Activated B cell treated with CpG ODN at 0.5 μM for 24 hours (primary cell): ENCODE results near the gene PRM1. TPM values are rescaled to one million over a fixed set of nuclear protein-coding genes. Genes with fewer than 3 reads are reported as not detected.

Experiments used
- ATAC-seq: fragments of 200-7000 bp; cut with Tn5 transposase; one replicate; pipeline ENCODE4 v1.10.0; 2021; ENCODE audit warnings: low read depth, mild to moderate bottlenecking, moderate library complexity
- CTCF ChIA-PET: fragments of 350-600 bp; sonication (Branson Sonifier 250); formaldehyde crosslinking; loops from one replicate; lab custom pipeline; 2021; ENCODE audit warnings: antibody characterized with exemption; lab: Charles Lee
- POLR2A ChIA-PET: fragments of 350-600 bp; sonication (Branson Sonifier 250); formaldehyde crosslinking; loops from one replicate; lab custom pipeline; 2021; ENCODE audit warnings: antibody characterized with exemption; lab: Charles Lee
- DNase-seq: peaks from one replicate; pipeline ENCODE4 v3.0.0; 2022
- H3K27ac Mint-ChIP-seq: one replicate; pipeline ENCODE4 v1.8.0; 2020; ENCODE audit warnings: mixed read lengths
- H3K27me3 Mint-ChIP-seq: one replicate; pipeline ENCODE4 v1.8.0; 2021; ENCODE audit warnings: mixed read lengths
- H3K36me3 Mint-ChIP-seq: one replicate; pipeline ENCODE4 v1.8.0; 2021; ENCODE audit warnings: low read depth, mixed read lengths
- H3K4me1 Mint-ChIP-seq: one replicate; pipeline ENCODE4 v1.8.0; 2021; ENCODE audit warnings: mixed read lengths
- H3K4me3 Mint-ChIP-seq: one replicate; pipeline ENCODE4 v1.8.0; 2020; ENCODE audit warnings: mild to moderate bottlenecking, mixed read lengths
- H3K9me3 Mint-ChIP-seq: one replicate; pipeline ENCODE4 v1.8.0; 2020; ENCODE audit warnings: mixed read lengths
- CTCF ChIP-seq: fragments of 200-600 bp; IDR thresholded peaks from one replicate; pipeline ENCODE4 v1.8.0; 2022; ENCODE audit warnings: antibody characterized with exemption, mild to moderate bottlenecking
- intact Hi-C: fragments of 100-400 bp; cut with micrococcal nuclease; formaldehyde crosslinking; loops from one replicate; pipeline ENCODE4 v1.15.1; 2024
- total RNA-seq: library from RNA; stranded (reverse); gene quantifications from 2 replicates; pipeline ENCODE4 v1.2.3, GENCODE V29; 2022

PRM1 gene
- total RNA-seq, 1 donor from 2014 or later = not detected

GRCh38 chr16:11245988-11246387, 35.1 kb downstream of the PRM1 start:
- ATAC-seq (no peak), DNase-seq (no peak)
- ChIA-PET POLR2A (interaction anchor here (0.5 to 2.0 kb wide), 6 partner anchors 9 to 112 kb away, joined by 3 to 10 read pairs (median 6); partner anchors contain the start of gene SOCS1), CTCF (interaction anchor here (1.0 to 1.2 kb wide), 2 partner anchors 9 to 108 kb away, joined by 3 read pairs; no protein-coding TSS in a partner anchor)
- H3K4me1 Mint-ChIP-seq = peaks cover 18% of the 10 kb centered on the region
- H3K36me3 Mint-ChIP-seq = peaks cover 8% of the 10 kb centered on the region
- no peak overlapping the region for H3K27ac Mint-ChIP-seq
- no peaks in the 10 kb centered on the region for H3K27me3 Mint-ChIP-seq
- intact Hi-C loops = no loop called here
- H3K4me3 Mint-ChIP-seq = no peak overlapping the region
- H3K9me3 Mint-ChIP-seq = no peaks in the 10 kb centered on the region
- TF ChIP-seq CTCF = no peak

- Mint-ChIP-seq H3K27me3 (no peaks in the 10 kb centered on the region), H3K27ac (no peak overlapping the region), H3K4me3 (no peak overlapping the region), H3K9me3 (no peaks in the 10 kb centered on the region), H3K4me1 (peaks cover 18% of the 10 kb centered on the region), H3K36me3 (peaks cover 3% of the 10 kb centered on the region)
- CTCF ChIA-PET = interaction anchor here (1.0 kb wide), 1 partner anchor 109 kb away, joined by 3 read pairs; no protein-coding TSS in a partner anchor
- no peak for ATAC-seq
- no peak for DNase-seq
- POLR2A ChIA-PET = interaction anchor here (0.6 to 2.0 kb wide), 5 partner anchors 9 to 111 kb away, joined by 3 to 10 read pairs (median 6); partner anchors contain the start of gene SOCS1
- TF ChIP-seq CTCF = no peak
- intact Hi-C loops = no loop called here
Observed at GRCh38 chr16:11245222-11245737, 35.9 kb downstream of the PRM1 start.

- ChIA-PET CTCF (interaction anchor here (1.1 kb wide), 1 partner anchor 10 kb away, joined by 4 read pairs; no protein-coding TSS in a partner anchor), POLR2A (interaction anchor here (0.6 to 2.1 kb wide), 3 partner anchors 9 to 273 kb away, joined by 4 to 6 read pairs (median 4); no protein-coding TSS in a partner anchor)
- no peak for TF ChIP-seq CTCF
- Mint-ChIP-seq H3K9me3 (no peaks in the 10 kb centered on the region), H3K27ac (no peak overlapping the region), H3K4me3 (no peak overlapping the region), H3K36me3 (no peaks in the 10 kb centered on the region), H3K27me3 (no peaks in the 10 kb centered on the region), H3K4me1 (peaks cover 4% of the 10 kb centered on the region)
- no peak for ATAC-seq
- intact Hi-C loops = no loop called here
- no peak for DNase-seq
Observed at GRCh38 chr16:11242658-11243057, 38.5 kb downstream of the PRM1 start.

- no peak overlapping the region for H3K4me3 Mint-ChIP-seq
- no peaks in the 10 kb centered on the region for H3K27me3 Mint-ChIP-seq
- TF ChIP-seq CTCF = no peak
- H3K36me3 Mint-ChIP-seq = no peaks in the 10 kb centered on the region
- H3K4me1 Mint-ChIP-seq = peaks cover 4% of the 10 kb centered on the region
- no peak overlapping the region for H3K27ac Mint-ChIP-seq
- DNase-seq (no peak), ATAC-seq (no peak)
- H3K9me3 Mint-ChIP-seq = no peaks in the 10 kb centered on the region
- ChIA-PET POLR2A (interaction anchor here (1.1 to 2.1 kb wide), 3 partner anchors 8 to 17 kb away, joined by 4 to 6 read pairs (median 5); partner anchors contain the start of gene SOCS1), CTCF (no interaction called here)
- intact Hi-C loops = no loop called here
Observed at GRCh38 chr16:11241480-11242204, 39.5 kb downstream of the PRM1 start.
